CD4-positive, alpha-beta T cell treated with Interleukin-15 for 1 hour (primary cell): ENCODE results near the gene ANO6.
A peak's percentile ranks its signal among the peaks of the same experiment; 100 is the strongest.

ENCODE experiments used
- DNase-seq: peaks from one replicate; pipeline ENCODE4 v3.0.0-alpha.2; 2020

The ANO6 gene

DNA sequence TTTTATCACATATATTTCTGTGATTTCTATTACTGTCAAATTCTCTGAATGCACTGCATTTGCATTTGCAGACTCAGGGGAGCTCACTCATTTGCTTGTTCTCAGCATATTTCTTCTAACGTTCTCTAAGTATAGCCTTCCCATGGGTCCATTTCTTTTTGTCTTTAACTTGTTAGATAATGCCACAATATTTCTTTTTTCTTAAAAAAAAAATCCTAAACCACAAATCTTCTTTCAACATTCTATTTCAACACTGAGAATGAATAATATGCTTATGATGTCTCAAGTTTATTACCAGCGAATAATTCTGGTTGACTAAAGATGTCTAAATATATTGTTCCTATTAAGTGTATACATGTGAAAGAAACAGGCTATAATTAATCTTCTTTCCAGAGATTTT is 200.2 kb downstream of the ANO6 start:
- no peak for DNase-seq

DNA sequence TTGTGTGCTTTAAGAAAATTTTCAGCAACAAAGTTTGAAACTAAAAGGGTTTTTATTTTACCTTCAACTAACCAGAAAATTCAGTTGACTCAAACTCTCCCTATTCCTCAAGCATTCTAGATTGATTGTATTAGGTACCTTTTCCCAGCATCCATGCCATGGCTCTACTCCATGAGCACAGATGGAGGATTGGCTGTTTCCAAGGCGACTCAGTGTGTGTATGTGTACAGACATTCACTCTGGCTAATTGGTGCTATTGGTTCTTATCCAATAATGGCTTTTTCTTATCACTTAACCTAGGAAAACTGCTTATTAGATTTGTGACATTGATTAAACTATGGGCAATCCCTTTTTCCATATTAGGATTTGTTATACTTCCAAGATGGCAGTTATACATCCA is 202.6 kb downstream of the ANO6 start:
- DNase-seq, result no peak

DNA sequence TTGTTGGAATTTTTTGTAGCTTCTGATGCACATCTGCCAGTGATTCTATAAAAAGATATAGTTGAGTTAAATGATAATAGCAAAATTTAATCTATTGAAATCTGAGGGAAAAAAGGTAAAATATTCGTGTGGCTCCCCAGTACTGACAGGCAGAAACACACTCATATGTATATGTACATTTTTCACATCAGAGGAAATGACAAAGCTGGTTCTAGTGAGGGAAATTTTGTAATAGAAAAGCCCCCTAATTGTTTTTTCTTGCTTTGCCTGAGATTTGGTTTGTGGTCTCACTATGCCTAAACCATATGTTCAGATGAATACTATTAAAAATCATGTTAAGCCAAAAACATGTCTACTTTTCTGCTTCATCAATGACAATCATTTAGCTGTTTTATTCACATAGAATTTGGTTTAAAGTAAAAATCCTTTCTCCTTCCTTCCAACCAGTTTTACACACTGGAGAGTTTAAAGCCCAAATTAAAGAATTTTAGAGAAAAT is 203.5 kb downstream of the ANO6 start:
- no peak for DNase-seq

DNA sequence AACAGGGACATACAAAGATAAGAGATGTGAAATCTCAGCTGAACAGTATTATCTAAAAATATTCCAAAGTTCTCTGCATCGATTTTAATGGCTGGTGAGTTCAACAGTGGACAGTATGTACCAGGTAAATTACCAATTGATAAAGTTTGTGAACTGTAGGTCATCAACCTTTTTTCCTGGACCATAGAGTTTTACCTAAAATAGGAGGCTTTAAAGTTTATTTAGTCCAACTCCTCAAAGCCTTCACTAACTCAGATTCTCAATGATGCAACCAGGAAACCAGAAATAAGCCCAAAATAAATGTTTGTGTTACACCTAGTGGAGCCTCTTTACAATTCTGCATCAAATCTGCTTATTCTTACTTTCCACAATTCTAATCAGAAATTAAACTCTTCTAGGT is 205.8 kb downstream of the ANO6 start:
- DNase-seq, result no peak

DNA sequence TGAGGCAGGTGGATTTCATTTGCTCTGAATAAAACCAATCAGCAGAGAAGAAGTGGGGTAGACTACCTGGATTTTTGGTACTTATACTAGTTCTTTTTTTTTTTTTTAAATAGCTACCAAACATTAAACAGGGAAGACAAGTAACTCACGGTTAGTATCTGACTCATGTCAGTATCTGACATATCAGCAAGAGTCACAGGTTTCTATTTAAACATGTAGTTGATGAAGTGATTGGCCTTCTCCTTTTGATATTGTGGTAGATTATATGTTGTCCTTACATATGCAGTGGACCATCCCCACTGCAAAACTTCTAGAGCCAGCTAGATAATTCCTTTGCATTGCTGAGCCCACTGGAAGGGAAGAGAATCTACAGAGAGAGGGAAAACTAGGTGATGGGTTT is 208.0 kb downstream of the ANO6 start:
- DNase-seq, result no peak

DNA sequence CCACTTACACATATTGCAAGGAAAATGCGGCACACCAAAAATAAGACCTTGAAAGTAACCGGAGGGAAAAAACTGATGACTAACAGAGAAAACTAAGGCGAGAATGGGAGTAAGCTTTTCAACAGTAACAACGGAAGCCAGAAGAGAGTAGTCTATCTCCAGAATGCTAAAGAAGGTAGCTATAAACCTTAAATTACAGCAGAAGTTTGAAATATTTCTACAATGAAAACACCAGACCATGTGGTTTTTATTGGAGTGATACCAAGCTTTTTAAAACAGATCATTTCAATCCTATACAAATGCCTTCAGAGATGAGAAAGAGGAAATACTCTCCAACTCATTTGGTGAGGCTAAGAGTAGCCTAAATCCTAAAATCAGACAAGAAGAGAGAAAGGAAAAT is 209.5 kb downstream of the ANO6 start:
- DNase-seq, result no peak

DNA sequence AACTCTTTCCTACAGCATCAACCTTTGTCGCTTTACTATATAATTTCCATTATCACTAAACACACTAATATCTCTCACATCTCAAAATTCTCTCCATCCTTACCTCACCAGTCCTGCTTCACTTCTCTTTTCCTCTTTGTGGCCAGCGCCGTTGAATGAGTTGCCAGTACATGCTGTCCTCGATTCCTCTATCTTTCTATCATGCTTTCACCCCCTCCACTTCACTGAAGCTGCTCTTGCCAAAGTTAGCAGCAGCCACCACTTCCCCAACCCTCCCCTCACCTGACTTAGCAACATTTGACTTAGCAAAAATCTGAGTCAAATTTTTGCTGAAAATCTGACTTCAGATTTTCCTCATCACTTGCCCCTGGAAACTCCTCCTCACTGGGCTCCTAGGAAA is 210.4 kb downstream of the ANO6 start:
- no peak for DNase-seq

DNA sequence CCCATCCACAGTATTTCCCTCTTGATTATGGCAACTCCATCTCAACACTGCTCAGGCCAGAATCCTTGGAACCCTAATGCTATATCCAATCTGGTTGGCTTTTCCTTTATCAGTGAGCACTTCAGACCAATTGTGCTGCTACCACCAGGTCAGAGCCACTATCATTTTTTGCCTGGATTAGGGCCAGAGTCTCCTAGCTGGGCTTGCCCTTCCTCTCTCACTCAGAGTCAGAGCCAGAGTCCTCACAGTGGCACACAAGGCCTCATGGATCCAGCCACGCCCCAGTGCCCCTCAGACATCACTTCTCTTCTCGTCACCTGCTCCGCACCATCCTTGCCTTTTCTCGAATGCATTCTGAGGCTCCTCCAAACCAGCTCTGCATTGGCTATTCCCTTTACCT is 211.1 kb downstream of the ANO6 start:
- no peak for DNase-seq

DNA sequence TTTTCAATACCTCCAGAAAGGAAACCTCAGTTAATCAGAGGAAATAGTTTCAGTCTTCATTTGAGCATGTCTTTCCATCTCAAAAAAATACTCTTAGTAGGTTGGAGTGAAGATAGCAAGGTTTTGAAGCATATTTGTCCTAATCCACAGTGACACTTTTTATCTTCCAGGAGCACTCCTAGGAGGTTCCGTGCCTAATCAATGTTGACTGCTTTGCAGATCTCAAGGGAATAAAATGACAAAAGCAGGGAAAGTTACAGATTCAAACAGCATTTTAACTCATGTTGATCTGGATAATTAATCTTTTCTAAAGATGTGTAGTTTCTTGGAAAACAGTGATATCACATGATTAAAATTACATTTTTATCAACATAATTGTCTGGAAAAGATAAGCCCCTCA is 213.9 kb downstream of the ANO6 start:
- DNase-seq, result no peak

DNA sequence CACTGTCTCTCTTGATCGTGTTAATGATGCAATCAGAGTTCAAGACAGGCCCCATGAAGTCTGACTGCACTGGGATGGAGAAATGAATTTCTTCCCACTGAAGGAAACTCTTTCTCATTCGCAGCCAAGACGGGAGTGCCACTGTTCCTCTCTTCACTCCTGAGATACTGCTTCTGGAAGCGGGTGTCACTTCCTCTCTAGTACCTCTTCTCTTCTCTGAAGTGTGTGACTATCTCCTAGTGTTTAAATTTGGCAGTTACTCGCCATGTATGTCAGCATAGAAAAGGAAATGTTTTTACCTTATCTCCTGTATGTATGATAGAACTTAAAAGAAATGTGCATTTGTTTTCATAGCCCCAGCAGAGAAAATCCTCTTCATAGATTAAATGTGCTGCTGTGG is 215.2 kb downstream of the ANO6 start:
- no peak for DNase-seq

DNA sequence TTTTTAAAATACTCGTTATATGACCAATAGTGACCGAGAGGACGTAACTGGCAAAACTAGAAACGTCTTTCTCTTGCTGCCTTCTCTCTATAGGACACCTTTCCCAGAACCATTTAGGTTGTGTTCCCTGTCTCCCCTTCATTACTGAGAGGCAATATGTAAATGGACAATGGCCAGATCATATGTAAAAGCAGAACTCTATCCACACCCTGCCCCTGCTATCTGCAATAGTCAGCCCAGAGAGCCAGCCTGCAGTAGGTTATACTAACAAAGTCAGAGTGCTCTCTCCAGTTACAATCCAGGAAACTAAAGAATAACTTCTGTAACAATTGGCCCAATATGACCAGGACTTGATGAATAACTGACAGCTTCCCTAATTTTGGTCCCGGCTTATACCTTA is 216.8 kb downstream of the ANO6 start:
- DNase-seq, result no peak

DNA sequence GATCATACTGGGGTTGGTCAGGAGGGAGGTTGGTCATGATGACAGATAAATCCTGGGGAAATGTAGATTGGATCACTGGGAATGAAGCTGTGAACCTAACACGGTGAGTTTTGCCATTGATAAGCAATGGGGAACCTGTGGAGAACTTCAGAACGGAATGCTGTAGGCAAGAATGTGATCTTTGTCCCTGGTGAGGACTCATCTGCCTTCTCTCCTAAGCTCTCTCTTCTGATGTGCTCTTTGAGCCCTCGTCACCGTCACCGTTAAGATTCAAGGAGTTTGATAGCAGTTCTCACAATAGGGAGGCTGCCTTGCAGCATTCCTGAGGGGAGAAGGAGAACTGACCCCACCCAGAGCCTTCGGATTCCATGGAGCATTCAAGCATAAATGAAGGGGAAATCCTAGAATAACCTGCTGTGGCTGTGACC is 217.6 kb downstream of the ANO6 start:
- DNase-seq, result no peak

DNA sequence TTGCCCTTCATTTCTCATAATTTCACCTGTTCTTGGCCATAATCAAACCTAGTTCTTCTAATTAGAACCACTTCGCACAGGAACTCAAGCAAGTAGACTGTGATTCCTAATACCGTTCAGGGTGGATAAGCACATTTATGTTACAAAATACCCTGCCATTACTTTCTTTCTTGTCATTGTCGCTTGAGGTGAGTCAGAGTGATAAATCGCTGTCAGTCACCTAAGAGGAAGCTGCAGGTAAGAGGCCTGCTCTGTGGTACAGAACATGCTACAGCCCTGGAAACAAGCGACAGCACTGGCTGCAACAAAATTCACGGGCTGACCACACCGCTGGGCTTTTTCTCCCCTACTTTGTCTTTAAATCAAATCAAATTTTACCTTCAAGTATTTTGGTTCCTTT is 218.2 kb downstream of the ANO6 start:
- DNase-seq, result no peak

DNA sequence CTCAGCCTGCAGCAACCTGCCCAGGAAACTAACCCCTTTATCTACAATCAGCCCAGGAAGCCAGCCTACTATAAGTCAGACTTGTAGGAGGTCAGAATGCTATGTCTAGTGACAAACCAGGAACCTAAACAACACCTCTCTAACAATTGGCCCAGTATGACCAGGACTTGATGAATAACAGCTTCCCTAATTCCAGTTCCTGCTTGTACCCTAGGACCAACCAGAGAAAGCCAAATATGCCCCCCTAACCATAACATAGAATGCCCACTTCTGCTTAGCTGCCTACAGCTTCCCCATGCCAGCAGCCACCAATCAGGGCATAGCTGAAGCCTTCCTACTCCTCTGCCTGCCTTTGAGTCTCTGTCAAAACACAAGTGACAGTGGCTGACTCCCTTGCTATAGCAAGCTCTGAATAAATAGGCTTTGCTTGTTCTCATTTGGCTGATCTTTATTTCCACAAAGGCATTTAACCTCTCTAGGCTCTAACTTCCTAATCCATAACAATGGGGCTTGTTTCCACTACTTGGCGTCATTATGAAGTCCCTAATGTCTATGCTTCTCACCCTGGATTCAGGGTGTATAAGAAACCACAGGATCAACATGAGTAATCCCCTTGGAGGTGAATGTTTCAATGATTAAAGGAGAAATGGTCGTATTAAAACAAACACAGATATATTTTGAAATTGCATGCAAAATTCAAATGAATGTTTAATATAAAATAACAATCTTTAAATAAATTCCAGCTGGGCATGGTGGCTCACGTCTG is 220.2 kb downstream of the ANO6 start:
- peak; percentile 31 for DNase-seq

DNA sequence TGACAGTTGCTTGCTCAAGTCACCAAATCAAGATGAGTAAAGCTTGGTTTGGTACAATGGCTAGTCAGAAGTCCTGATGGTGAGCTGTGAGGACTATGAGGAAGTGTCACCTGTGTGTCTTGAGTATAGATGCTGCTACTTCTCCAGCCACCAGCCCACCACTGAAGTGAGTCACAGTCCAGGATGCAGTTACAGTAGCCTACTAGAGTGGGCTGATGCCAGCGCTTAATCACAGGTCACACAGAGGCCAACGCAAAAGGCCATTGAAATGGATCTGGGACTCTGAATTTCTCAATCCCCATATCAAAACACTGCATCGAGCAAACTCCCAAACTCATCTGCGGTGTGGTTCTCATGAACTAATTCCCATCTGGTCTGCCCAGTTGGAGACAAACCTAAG is 223.1 kb downstream of the ANO6 start:
- no peak for DNase-seq

DNA sequence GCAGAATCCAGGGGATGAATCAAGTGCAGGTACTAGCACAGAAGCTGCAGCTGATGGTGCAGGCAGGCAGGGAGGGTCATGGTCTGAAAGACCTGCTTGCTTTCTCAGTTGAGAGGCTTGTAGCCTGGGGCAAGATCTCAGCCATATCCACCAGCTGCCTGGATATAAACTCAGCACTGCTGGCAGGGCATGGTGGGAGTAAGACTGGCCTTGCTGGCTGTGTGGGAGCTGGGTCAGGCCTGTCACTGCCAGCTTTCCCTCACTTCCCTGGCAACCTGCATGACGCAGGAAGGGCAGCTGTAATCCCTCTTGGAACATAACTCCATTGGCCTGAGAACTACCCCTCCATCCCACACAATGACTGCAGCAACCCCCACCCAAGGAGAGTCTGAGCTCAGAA is 230.1 kb downstream of the ANO6 start:
- DNase-seq, result no peak

DNA sequence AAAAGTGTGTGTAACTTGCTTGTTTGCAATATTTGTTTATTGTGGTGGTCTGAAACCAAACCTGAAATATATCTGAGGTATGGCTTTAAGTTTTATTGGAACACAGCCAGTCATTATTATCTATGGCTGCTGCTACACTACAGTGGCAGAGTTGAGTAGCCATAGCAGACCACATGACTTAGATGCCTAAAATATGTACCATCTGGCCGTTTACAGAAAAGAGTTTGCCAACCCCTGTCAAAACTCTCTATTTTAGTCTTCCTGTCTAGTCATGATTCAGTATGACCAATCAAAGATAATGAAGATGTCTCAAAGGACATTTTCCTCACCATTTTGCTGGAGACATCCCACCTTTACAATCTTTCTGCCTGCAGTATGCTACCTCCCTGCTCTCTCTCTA is 242.3 kb downstream of the ANO6 start:
- DNase-seq, result no peak

DNA sequence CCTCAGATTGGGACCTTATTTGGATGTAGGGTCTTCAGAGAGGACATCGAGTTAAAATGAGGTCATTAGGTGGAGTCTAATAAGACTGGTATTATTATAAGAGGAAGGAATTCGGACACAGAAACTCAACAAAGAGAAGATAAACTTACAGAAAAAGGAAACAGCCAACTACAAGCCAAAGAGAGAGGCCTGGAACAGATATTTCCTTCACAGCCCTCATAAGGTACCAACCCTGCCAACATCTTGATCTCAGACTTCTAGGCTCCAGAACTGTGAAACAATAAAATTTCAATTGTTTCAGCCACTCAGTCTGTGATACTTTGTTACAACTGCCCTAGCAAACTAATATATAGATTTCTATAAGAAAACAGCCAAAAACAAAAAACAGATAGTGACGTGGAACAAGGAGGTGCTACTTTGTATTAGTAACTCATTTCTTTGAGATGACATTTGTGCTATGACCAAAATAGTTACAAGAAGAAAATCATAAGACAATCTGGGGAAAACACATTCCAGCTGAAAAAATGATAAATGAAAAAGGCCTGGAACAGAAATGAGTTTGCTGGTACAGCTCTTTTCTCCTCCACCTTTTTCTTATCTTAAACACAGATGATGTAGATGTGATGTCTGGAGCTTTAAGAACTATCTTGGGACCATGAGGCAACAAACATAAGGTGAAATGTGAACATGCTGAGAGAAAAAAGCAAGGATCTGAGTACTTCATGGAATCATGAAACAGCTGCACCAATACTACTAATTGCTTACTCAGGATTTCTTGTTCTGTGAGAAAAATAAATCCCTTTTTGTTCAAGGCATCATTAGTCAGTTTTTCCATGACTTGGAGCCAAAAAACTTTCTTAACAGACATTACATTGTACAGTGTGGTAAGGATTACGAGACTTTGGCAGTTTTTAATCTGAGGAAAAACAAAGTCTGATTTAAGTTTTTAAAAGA is 243.2 kb downstream of the ANO6 start:
- no peak for DNase-seq

DNA sequence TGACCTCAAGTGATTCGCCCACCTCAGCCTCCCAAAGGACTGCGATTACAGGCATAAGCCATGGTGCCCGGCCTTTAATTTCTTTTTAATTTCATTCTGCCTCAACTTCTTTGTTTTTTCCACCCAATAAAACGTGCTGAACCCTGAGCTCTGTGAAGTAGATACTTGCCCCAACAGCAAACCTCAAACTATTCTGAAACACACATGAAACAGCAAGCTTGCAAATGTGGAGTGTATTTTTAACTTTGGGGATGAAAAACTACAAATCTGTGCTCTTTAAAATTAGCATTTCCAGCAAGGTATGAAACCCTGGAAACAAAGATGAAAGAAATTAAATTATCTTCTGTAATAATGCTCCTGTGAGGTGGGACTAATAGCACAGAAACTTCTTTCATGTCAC is 246.6 kb downstream of the ANO6 start:
- DNase-seq, result no peak

DNA sequence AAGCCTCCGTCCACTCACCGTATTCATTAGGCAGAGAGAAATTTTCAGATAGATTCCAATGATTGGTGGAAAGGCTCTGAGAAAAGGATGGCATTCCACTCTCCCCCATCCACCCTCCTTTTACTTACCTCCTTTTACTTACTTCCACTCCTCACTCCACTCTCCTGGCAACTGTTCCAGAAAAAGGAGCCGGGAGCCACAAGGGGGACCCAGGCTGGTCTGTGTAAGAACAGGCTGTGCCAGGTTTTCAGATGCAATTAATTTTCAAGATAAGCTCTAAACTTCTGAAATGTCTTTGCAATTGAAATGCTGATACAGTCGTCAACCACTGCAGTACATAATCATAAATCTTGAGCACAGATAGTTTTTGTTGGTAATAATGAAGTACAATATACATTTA is 248.8 kb downstream of the ANO6 start:
- no peak for DNase-seq

DNA sequence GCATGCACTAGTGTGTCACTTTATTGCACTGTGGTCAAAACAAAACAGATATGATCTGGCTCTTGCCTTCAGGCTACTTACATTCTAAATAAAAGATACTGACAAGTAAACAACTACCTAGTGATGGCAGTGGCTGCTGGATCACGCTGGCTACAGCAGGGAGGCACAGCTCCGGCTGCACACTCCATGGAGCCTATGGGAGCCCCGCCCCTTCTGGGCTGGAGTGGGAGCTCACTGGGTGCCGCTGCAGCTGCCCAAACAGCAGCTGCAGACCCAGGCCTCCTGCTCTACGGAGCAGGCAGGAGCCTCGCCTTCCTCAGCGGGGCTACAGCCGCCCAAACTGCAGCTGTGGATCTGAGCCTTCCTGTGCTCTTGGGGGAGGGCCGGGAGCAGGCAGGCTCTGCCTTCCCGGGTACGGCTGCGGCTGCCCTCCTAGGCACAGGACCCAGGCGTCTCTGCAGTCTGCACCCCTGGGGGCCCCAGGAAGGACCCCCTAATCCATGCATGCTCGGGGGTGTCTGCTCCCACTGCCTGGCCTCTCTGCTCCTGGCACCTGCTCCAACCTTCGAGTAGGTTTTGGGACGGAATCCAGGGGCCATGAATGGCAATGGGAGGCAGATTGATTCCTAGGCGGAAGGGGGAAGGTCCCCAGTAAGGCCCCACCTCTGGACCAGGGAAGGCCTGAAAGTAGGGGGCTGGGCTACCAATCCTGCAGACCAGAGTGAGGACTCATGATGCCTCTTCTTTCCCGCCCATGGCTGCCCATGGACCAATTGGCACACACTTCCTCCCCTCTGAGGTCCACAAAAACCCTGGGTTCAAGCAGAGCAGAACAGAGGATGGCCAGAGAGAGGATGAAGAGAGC is 253.1 kb downstream of the ANO6 start:
- no peak for DNase-seq

DNA sequence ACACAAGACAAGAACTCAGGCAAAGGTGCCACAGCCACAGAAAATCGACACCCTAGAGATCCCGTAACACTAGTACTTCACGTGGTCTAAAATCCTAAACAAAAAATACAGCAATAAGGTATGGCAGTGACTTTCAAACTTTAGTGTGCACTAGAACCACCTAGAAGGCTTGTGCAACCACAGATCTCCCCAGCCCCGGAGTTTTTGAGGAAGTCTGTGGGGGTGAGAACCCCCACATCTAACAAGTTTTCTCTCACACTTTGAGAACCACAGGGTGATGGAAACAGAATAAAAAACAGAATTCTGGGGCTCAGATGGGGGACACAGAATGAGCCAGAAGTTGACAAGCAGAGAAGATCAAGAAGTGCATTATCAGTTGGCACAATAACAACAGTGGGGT is 254.0 kb downstream of the ANO6 start:
- no peak for DNase-seq

DNA sequence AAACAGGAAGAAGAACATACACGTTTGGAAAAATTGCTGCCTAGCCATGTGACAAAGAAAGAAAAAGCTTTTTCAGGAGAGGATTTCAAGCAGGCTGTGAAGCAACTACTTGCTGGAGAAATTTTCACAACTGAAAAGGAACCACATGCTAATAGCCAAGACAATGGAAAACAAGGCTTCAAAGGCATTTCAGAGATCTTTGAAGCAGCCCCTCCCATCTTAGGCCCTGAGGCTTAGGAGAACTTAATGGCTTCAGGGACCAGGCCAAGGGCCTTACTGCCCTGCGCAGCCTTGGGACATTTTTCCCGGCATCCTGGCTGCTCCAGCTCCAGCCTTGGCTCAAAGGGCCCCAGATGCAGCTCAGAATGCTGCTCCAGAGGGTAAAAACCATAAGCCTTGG is 257.7 kb downstream of the ANO6 start:
- no peak for DNase-seq
